GM20000 (cell line): Measurements from ENCODE around the gene HSBP1L1.
A peak's percentile ranks its signal among the peaks of the same experiment; 100 is the strongest.

ENCODE experiments used
- DNase-seq: peaks from one replicate; pipeline ENCODE4 v3.0.0; 2012; ENCODE audit warnings: low spot score
- CTCF ChIP-seq: IDR thresholded peaks from 2 replicates; pipeline ENCODE4 v1.5.1; 2012; ENCODE audit warnings: mild to moderate bottlenecking, control low read depth; ENCODE audit errors: extremely low read depth, missing control alignments

Gene HSBP1L1

GRCh38 chr18:79964330-79965118 lies at the start of gene HSBP1L1:
TSS of gene HSBP1L1 (plus strand) at chr18:79964643. CDS start at chr18:79964736, 93 bp downstream.
- no peak for TF ChIP-seq CTCF
- peak; percentile 86 for DNase-seq

GRCh38 chr18:79915161-79916127 lies 49.0 kb upstream of the HSBP1L1 start:
- no peak for TF ChIP-seq CTCF
- peak; percentile 32 for DNase-seq

GRCh38 chr18:79916128-79916494 lies 48.3 kb upstream of the HSBP1L1 start:
- TF ChIP-seq CTCF, result no peak

DNA sequence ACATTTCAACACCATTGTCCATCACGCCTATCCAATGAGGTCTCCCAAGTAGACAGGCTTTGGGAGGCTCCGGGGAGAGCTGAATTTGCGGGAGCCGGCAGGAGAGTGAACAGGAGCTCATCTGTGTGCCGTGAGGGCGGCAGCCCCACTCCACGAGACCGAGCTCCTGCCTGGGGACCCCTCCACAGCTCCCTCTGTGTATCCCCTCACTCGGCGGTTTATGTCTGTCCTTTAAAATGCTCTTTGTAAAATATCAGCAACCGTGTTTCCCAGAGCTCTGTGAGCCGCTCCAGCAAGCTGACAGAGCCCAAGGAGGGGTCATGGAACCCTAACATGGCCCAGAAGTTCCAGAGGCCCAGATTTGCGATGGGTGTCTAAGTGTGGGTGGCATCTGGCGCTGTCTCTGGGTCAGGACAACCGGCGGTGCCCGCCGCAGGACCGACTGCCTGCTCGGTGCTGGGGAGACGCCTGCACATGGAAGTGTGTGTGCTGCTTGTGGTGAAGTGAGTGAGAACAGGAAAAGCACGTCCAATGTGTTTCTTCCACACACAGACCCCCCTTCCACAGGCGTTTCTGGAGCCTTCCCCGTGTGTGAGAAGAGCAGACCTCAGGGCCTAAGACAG lies 47.8 kb upstream of the HSBP1L1 start:
- TF ChIP-seq CTCF, result no peak
- peak; percentile 28 for DNase-seq

More at GRCh38 chr18:79916128-79916494, 48.3 kb upstream of the HSBP1L1 start:
- no peak for DNase-seq

- no peak for TF ChIP-seq CTCF
- peak; percentile 30 for DNase-seq
These were observed 47.1 kb upstream of the HSBP1L1 start for GRCh38 chr18:79917169-79917852.

DNA sequence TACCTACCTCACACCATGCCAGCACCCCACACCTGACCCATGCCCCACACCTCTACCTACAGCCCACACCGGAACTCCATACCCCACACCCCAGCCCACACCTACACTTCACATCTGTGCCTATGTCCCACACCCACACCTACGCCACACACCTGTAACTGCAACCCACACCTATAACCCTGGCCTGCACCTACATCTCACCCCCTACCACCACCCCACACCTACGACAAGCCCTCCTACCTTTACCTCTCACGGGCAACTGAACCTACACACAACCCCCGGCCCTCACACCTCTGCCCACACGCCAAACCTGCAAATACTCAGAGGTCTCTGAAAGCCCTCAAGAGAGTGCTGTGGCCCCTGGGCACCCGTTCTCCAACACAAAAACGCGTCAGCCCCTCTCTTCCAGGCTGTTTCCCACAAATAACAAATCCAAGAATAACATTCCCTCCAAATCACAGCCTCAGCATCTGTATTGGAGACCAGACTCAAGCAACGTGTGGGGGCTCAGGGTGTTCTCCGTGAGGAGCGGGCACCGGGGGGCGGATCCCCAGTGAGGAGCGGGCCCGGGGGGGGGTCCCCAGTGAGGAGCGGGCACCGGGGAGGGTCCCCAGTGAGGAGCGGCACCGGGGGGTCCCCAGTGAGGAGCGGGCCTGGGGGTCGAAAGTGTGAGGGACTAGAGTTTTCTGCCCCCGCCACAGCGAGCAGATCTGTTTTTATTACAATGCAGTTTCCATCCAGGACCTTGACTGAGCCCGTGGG lies 46.4 kb upstream of the HSBP1L1 start:
- DNase-seq, result peak; percentile 24
- TF ChIP-seq CTCF, result no peak
